HepG2 (cell line): ENCODE data around the gene ESF1. TPM values are rescaled to one million over a fixed set of nuclear protein-coding genes. Genes with fewer than 3 reads are reported as not detected.

Source experiments
- BCL6 ChIP-seq: IDR thresholded peaks from 2 replicates; pipeline ENCODE4 v1.6.1; 2016; ENCODE audit warnings: missing genetic modification reagents, missing compliant biosample characterization
- BCLAF1 ChIP-seq: fragments of 450-650 bp; IDR thresholded peaks from 2 replicates; pipeline ENCODE4 v1.6.1; 2017; ENCODE audit warnings: mild to moderate bottlenecking
- GATAD1 ChIP-seq: IDR thresholded peaks from 2 replicates; pipeline ENCODE4 v1.6.1; 2016; ENCODE audit warnings: missing genetic modification reagents, missing compliant biosample characterization
- GATAD2A ChIP-seq: IDR thresholded peaks from 2 replicates; pipeline ENCODE4 v1.6.1; 2016
- HIC2 ChIP-seq: sonication (generic); formaldehyde crosslinking; IDR thresholded peaks from 2 replicates; pipeline ENCODE4 v1.9.0; 2022; ENCODE audit warnings: low read depth, missing genetic modification reagents
- NCOR1 ChIP-seq: fragments of 200-600 bp; sonication (generic); IDR thresholded peaks from 2 replicates; pipeline ENCODE4 v1.7.0; 2017; ENCODE audit warnings: antibody characterized with exemption, low read length, borderline replicate concordance
- NFE2L1 ChIP-seq: sonication (generic); formaldehyde crosslinking; IDR thresholded peaks from 2 replicates; pipeline ENCODE4 v1.4.0; 2020; ENCODE audit warnings: missing genetic modification reagents, mild to moderate bottlenecking, borderline replicate concordance
- SMAD9 ChIP-seq: sonication (generic); formaldehyde crosslinking; IDR thresholded peaks from 2 replicates; pipeline ENCODE4 v1.5.1; 2020; ENCODE audit warnings: mild to moderate bottlenecking, missing genetic modification reagents
- TIGD3 ChIP-seq: sonication (generic); formaldehyde crosslinking; IDR thresholded peaks from 2 replicates; pipeline ENCODE4 v1.5.1; 2020; ENCODE audit warnings: mild to moderate bottlenecking, missing genetic modification reagents, borderline replicate concordance
- TSC22D2 ChIP-seq: sonication (generic); formaldehyde crosslinking; IDR thresholded peaks from 2 replicates; pipeline ENCODE4 v1.5.1; 2020; ENCODE audit warnings: missing genetic modification reagents, mild to moderate bottlenecking, borderline replicate concordance
- ZBED4 ChIP-seq: sonication (generic); formaldehyde crosslinking; IDR thresholded peaks from 2 replicates; pipeline ENCODE4 v1.4.0; 2020; ENCODE audit warnings: missing genetic modification reagents, borderline replicate concordance
- ZBTB38 ChIP-seq: sonication (generic); formaldehyde crosslinking; IDR thresholded peaks from 2 replicates; pipeline ENCODE4 v1.5.1; 2020; ENCODE audit warnings: mild to moderate bottlenecking, missing genetic modification reagents
- ZNF282 ChIP-seq: fragments of 450-650 bp; IDR thresholded peaks from 2 replicates; pipeline ENCODE4 v1.6.1; 2018; ENCODE audit not compliant: partially characterized antibody
- ZNF503 ChIP-seq: sonication (generic); formaldehyde crosslinking; IDR thresholded peaks from 2 replicates; pipeline ENCODE4 v1.4.0; 2020; ENCODE audit warnings: missing genetic modification reagents
- ZNF598 ChIP-seq: sonication (generic); formaldehyde crosslinking; IDR thresholded peaks from 2 replicates; pipeline ENCODE4 v1.5.1; 2020; ENCODE audit warnings: mild to moderate bottlenecking, missing genetic modification reagents, borderline replicate concordance
- ZNF724P ChIP-seq: sonication (generic); formaldehyde crosslinking; IDR thresholded peaks from 2 replicates; pipeline ENCODE4 v1.8.0; 2022; ENCODE audit warnings: missing genetic modification reagents, borderline replicate concordance
- polyA plus RNA-seq, 8 experiments: library from polyadenylated mRNA; depleted of rRNA in 3 of 8; stranded (reverse) in 7 of 8; unstranded in 1 of 8; fragments of >200 nt; fragmentation: Illumina TruSeq in 4 of 8; extraction: Trizol in 4 of 8; gene quantifications; 2 replicates each; pipeline versions ENCODE4 v1.2.1 to v1.2.3, GENCODE V29; 2011 to 2016; ENCODE audit warnings: low read depth in 4 of 8, missing spikeins in 1 of 8, mixed read lengths in 1 of 8; ENCODE audit not compliant: insufficient read depth in 1 of 8
- total RNA-seq, 5 experiments: library from RNA; depleted of rRNA; stranded (reverse); fragments of >200 nt; fragmentation: Illumina TruSeq; extraction: Trizol; gene quantifications; 2 replicates each; pipeline ENCODE4 v1.2.3, GENCODE V29; 2016; ENCODE audit warnings: low read depth in 1 of 5

The ESF1 gene
- total and polyA plus RNA-seq, 2 of the 13 experiments (the other 11 are each of a cell fraction or from before 2014, with no cell fraction given), result 7.3 to 66.9 TPM

GRCh38 chr20:13692802-13693736 is 91.7 kb downstream of the ESF1 start (continued):
- TF ChIP-seq HIC2, result peak; percentile 65; the same call in 1 of the 2 replicates
- no peak for TF ChIP-seq ZNF503 (CRISPR knock-in tag)
- peak; percentile 79; the same call in 1 of the 2 replicates for TF ChIP-seq TSC22D2 (CRISPR knock-in tag)
- no peak for TF ChIP-seq ZBTB38
- no peak for TF ChIP-seq TIGD3 (CRISPR knock-in tag)
- TF ChIP-seq BCLAF1, result no peak
- peak; percentile 56 for TF ChIP-seq GATAD1 (CRISPR knock-in tag)
- no peak for TF ChIP-seq ZNF282
- no peak for TF ChIP-seq SMAD9 (CRISPR knock-in tag)
- peak; percentile 69 for TF ChIP-seq NCOR1
- peak; percentile 76; the same call in 1 of the 2 replicates for TF ChIP-seq ZNF724P
- TF ChIP-seq ZNF598 (CRISPR knock-in tag), result no peak
- TF ChIP-seq BCL6 (CRISPR knock-in tag), result peak; percentile 68
- TF ChIP-seq NFE2L1 (CRISPR knock-in tag), result no peak
- peak; percentile 91 for TF ChIP-seq GATAD2A (CRISPR knock-in tag)
- TF ChIP-seq ZBED4 (CRISPR knock-in tag), result 0 out of 2 replicates have a peak, but pooled peaks have one; percentile 48
